ENCODE results near the gene SERPINB1. TPM values are rescaled to one million over a fixed set of nuclear protein-coding genes. Genes with fewer than 3 reads are reported as not detected.
A peak's percentile ranks its signal among the peaks of the same experiment; 100 is the strongest.
"Not testable (repeated sequence)": the region's sequence is repeated elsewhere in the genome, so short reads cannot be mapped to it uniquely, and the experiment has no call there.

The SERPINB1 gene
- total RNA-seq, 1 donor from 2014 or later = 36.3 TPM

- DNase-seq (ENCODE audit: low read depth in 2 of 2) = no peak
Observed at GRCh38 chr6:2866171-2866846, 24.6 kb upstream of the SERPINB1 start.

- peak in 1 of 2 donors; percentile 66 for DNase-seq (ENCODE audit: low read depth in 2 of 2)
Observed at GRCh38 chr6:2865694-2866151, 24.1 kb upstream of the SERPINB1 start.

GRCh38 chr6:2865270-2865669 is 23.6 kb upstream of the SERPINB1 start:
- DNase-seq (ENCODE audit: low read depth in 2 of 2) = no peak

DNA sequence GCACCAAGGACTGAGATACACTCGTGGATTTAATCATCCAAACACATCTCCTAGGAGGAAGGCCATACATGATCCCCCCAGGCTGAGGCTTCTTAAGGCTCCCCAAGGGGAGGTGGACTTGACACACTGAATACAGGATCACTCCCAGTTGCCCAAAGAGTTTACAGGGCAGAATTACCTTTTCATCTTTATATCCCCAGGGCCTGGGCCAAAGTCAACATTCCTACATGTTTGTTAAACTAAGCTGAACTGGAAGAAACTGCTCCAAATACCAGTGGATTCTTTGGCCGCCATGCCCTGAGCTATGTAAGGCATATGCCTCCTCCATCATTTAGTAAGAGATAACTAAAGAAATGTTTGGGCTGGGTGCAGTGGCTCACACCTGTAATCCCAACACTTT is 22.2 kb upstream of the SERPINB1 start:
- no peak for DNase-seq (ENCODE audit: low read depth in 2 of 2)

DNA sequence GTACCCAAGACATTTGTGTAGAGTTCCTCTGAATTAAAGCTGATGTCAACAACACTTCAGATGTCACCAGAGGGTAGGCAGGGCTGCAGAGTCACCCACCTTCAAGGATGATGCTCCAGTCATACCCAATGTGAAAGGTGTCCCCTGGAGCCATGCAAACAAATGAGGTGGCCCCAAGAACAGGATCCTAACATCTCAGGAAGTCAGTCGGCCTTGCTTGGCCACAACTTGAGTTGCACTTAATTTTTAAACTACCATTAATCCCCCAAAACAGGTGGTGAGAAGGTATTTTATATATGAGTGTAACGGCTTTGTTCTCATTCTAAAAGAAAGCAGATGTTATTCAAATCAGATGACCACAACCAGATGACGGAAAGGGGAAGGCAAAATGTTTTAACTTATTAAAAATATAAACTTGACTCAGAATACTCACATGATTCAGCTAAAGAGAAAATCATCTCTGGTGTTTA is 21.1 kb upstream of the SERPINB1 start:
- no peak for DNase-seq (ENCODE audit: low read depth in 2 of 2)

DNA sequence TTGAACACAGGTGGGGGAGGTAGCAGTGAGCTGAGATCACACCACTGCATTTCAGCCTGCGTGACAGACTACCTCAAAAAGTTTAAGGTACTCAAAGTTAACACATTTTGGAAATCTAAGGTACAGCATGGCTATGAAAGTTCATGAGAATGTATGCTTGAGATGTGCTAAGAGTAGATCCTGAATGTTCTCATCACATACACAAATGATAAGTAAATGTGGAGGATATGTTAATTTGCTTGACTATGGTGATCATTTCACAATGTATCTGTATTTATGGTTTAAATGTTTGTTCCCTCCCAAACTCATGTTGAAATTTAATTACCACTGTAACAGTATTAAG is 20.1 kb upstream of the SERPINB1 start:
- DNase-seq (ENCODE audit: low read depth in 2 of 2) = no peak

GRCh38 chr6:2861060-2861821 is 19.6 kb upstream of the SERPINB1 start:
- DNase-seq (ENCODE audit: low read depth in 2 of 2) = no peak

DNA sequence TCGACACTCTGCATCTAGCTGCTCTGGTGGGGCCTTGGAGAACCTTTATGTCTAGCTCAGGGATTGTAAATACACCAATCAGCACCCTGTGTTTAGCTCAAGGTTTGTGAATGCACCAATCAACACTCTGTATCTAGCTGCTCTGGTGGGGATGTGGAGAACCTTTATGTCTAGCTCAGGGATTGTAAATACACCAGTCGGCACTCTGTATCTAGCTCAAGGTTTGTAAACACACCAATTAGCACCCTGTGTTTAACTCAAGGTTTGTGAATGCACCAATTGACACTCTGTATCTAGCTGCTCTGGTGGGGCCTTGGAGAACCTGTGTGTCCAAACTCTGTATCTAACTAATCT is 19.0 kb upstream of the SERPINB1 start:
- not testable (repeated sequence) for DNase-seq (ENCODE audit: low read depth in 2 of 2)

DNA sequence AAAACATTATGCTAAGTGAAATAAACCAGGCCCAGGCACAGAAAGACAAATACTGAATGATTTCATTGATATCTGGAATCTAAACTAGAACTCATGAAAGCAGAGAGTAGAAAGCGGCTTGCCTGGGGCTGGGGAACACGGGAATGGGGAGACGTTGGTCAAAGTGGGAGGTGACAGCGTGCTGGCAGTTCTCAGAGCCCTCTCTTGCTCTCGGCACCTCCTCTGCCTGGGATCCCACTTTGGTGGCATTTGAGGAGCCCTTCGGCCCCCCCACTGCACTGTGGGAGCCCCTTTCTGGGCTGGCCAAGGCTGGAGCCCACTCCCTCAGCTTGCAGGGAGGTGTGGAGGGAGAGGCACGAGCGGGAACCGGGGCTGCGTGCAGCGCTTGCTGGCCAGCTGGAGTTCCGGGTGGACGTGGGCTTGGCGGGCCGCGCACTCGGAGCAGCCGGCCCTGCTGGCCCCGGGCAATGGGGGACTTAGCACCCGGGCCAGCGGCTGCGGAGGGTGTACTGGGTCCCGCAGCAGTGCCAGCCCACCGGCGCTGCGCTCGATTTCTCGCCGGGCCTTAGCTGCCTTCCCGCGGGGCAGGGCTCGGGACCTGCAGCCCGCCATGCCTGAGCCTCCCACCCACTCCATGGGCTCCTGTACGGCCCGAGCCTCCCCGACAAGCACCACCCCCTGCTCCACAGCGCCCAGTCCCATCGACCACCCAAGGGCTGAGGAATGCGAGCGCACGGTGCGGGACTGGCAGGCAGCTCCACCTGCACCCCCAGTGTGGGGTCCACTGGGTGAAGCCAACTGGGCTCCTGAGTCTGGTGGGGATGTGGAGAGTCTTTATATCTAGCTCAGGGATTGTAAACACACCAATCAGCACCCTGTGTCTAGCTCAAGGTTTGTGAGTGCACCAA is 18.4 kb upstream of the SERPINB1 start:
- DNase-seq (ENCODE audit: low read depth in 2 of 2) = not testable (repeated sequence)

GRCh38 chr6:2859185-2859700 is 17.6 kb upstream of the SERPINB1 start:
- no peak for DNase-seq (ENCODE audit: low read depth in 2 of 2)

- peak; percentile 72 to 96 for DNase-seq (ENCODE audit: low read depth in 2 of 2)
Observed at GRCh38 chr6:2857580-2858337, 16.1 kb upstream of the SERPINB1 start.

- DNase-seq (ENCODE audit: low read depth in 2 of 2) = no peak
Observed at GRCh38 chr6:2857185-2857579, 15.5 kb upstream of the SERPINB1 start.

- peak; percentile 82 to 94 for DNase-seq (ENCODE audit: low read depth in 2 of 2)
Observed at GRCh38 chr6:2855061-2855519, 13.4 kb upstream of the SERPINB1 start.

DNA sequence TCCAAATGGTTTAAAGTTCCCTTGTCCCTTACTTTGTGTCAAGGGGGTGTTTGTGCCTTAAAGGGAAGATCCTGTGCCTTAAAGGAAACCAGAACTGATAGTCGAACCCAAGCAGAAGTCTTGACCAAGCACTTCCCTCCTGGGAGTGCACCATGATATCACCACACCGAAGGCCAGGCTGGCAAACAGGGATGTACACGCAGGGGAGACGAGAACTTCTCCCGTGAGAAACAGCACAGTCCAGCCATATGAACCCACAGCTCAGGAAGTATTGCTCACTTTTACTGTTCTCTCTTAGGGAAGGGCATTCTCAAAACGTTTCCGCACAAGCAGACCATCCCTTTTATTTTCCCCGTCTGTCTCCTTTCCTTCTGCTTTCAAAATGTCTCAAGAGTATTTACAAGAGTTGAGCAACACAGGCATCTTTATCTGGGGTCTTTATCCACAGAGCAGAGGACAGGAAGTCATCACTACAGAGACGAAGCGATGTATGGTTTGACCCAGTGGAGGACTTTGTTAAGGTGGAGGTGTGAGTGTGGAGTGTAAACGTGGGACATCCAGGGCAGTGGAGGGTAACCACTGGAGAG is 12.8 kb upstream of the SERPINB1 start:
- DNase-seq (ENCODE audit: low read depth in 2 of 2) = peak; percentile 72 to 96

- DNase-seq (ENCODE audit: low read depth in 2 of 2) = peak; percentile 86 to 94
Observed at GRCh38 chr6:2853769-2854395, 12.2 kb upstream of the SERPINB1 start.

DNA sequence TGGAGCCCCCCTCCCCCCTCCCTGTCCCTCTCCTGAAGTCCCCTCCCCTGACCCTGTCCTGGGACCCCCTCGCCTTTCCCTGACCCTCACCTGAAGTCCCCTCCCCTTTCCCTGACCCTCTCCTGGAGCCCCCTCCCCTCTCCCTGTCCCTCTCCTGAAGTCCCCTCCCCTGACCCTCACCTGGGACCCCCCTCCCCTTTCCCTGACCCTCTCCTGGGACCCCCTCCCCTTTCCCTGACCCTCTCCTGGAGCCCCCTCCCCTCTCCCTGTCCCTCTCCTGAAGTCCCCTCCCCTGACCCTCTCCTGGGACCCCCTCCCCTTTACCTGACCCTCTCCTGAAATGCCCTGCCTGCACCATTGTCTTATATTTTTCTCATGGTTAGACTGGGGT is 11.7 kb upstream of the SERPINB1 start:
- DNase-seq (ENCODE audit: low read depth in 2 of 2) = not testable (repeated sequence)

- DNase-seq (ENCODE audit: low read depth in 2 of 2) = no peak
Observed at GRCh38 chr6:2852921-2853322, 11.3 kb upstream of the SERPINB1 start.

- no peak for DNase-seq (ENCODE audit: low read depth in 2 of 2)
Observed at GRCh38 chr6:2852514-2852855, 10.8 kb upstream of the SERPINB1 start.

- no peak for DNase-seq (ENCODE audit: low read depth in 2 of 2)
Observed at GRCh38 chr6:2851727-2852513, 10.3 kb upstream of the SERPINB1 start.
